Thyroid gland (tissue), 4 donors: ENCODE measurements around the gene AQR. TPM values are rescaled to one million over a fixed set of nuclear protein-coding genes. Genes with fewer than 3 reads are reported as not detected.

Experiments used
- DNase-seq, 2 donors: peaks; one replicate each; pipeline ENCODE4 v3.0.0-alpha.2; 2019
- H3K27ac ChIP-seq, 3 donors: fragments of 200-600 bp; sonication (generic); 1 replicate in 2 of 3; 2 replicates in 1 of 3; pipeline ENCODE4 v1.5.1; 2016 to 2019; ENCODE audit warnings: mild to moderate bottlenecking in 1 of 3, moderate library complexity in 1 of 3
- H3K27me3 ChIP-seq: fragments of 200-600 bp; sonication (generic); one replicate; pipeline ENCODE4 v1.5.1; 2019
- H3K36me3 ChIP-seq, 2 donors: fragments of 200-600 bp; sonication (generic); one replicate each; pipeline ENCODE4 v1.5.1; 2016 to 2019
- H3K4me1 ChIP-seq, 2 donors: fragments of 200-600 bp; sonication (generic); one replicate each; pipeline ENCODE4 v1.5.1; 2017 to 2019
- H3K4me3 ChIP-seq, 3 donors: fragments of 200-600 bp; sonication (generic); replicated peaks in 1 of 3; 1 replicate in 2 of 3; 2 replicates in 1 of 3; pipeline ENCODE4 v1.5.1; 2016; ENCODE audit warnings: mild to moderate bottlenecking in 1 of 3
- H3K9me3 ChIP-seq: fragments of 200-600 bp; sonication (generic); one replicate; pipeline ENCODE4 v1.5.1; 2017
- POLR2A ChIP-seq, 2 donors: fragments of 450-650 bp; IDR thresholded peaks; one replicate each; pipeline ENCODE4 v1.6.1; 2017; ENCODE audit warnings: antibody characterized with exemption in 2 of 2, mild to moderate bottlenecking in 2 of 2, moderate library complexity in 1 of 2
- WGBS, 2 donors: methylation state at CpG; one replicate each; pipeline ENCODE4 v1.1.5; 2017; 5-methylcytosine and 5-hydroxymethylcytosine counted together
- intact Hi-C: fragments of 100-400 bp; cut with DNase I; formaldehyde crosslinking; loops from one replicate; pipeline ENCODE4 v1.15.1; 2023
- total RNA-seq, 4 donors: library from RNA; depleted of rRNA; stranded (reverse); fragments of >200 nt; gene quantifications; one replicate each; pipeline ENCODE4 v1.2.3, GENCODE V29; 2016
- TF ChIP-seq, protein P1 (sequence below), 6 experiments: fragments of 200-600 bp in 3 of 6; fragments of 450-650 bp in 3 of 6; sonication (generic) in 3 of 6; IDR thresholded peaks; one replicate each; pipeline ENCODE4 v1.5.1; 2016 to 2019; ENCODE audit warnings: antibody characterized with exemption in 6 of 6, mild to moderate bottlenecking in 2 of 6, inconsistent platforms in 1 of 6, moderate library complexity in 1 of 6

The AQR gene
- total RNA-seq, 4 donors from 2014 or later: 27.9 to 40.3 (median 37.8) TPM

DNA sequence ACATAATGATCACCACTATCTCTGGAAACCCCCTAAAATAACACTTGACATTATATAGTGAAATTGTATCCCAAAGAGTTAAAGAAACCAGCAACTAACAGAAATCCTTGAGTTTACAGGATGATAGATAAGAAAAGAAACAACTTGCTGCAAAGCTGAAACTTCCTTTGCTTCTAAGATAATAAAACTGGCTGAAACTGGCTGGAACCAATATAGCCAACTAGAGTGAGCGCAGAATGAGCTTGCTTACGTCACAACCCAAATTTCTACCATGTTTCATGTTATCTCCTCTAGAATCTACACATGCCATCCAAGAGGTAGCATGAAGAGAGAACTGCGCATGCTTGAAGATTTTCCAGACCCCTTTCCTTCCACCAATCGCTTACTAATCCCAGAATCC is 90.4 kb downstream of the AQR start:
- Histone ChIP-seq H3K4me1 (no peaks in the 10 kb centered on the region), H3K4me3 (no peak overlapping the region), H3K9me3 (no peaks in the 10 kb centered on the region), H3K36me3 (peaks cover 20 to 29% of the 10 kb centered on the region in 2 donors), H3K27ac (no peak overlapping the region), H3K27me3 (no peaks in the 10 kb centered on the region)
- intact Hi-C loops: no loop called here
- DNase-seq: no peak
- TF ChIP-seq, protein P1, sequence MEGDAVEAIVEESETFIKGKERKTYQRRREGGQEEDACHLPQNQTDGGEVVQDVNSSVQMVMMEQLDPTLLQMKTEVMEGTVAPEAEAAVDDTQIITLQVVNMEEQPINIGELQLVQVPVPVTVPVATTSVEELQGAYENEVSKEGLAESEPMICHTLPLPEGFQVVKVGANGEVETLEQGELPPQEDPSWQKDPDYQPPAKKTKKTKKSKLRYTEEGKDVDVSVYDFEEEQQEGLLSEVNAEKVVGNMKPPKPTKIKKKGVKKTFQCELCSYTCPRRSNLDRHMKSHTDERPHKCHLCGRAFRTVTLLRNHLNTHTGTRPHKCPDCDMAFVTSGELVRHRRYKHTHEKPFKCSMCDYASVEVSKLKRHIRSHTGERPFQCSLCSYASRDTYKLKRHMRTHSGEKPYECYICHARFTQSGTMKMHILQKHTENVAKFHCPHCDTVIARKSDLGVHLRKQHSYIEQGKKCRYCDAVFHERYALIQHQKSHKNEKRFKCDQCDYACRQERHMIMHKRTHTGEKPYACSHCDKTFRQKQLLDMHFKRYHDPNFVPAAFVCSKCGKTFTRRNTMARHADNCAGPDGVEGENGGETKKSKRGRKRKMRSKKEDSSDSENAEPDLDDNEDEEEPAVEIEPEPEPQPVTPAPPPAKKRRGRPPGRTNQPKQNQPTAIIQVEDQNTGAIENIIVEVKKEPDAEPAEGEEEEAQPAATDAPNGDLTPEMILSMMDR (IDR thresholded peaks at IDR 0.05): no peak
- no peak for TF ChIP-seq POLR2A (IDR thresholded peaks at IDR 0.05)
- 83 to 94% methylated on average over 4 of the region's 4 CpGs for WGBS, 2 donors

DNA sequence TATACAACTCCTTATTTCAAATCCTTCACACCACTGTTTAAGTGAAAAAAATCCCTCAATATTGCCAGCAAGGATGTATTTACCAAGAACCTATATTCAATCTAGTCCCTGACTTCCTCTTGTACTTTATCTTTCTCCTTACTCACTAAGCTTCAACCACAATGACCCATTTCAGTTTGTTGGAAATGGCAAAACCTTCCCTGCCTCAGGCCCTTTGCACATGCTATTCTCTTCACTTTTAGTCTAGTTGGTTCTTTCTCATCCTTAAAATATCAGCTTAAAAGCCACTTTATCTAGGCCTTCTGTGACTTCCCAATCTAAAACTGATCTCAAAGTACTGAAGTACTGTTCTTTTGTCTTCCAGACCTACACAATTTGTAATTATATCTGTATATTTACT is 92.9 kb downstream of the AQR start:
- intact Hi-C loops: no loop called here
- peaks cover 11 to 15% of the 10 kb centered on the region in 2 donors for H3K36me3 ChIP-seq

DNA sequence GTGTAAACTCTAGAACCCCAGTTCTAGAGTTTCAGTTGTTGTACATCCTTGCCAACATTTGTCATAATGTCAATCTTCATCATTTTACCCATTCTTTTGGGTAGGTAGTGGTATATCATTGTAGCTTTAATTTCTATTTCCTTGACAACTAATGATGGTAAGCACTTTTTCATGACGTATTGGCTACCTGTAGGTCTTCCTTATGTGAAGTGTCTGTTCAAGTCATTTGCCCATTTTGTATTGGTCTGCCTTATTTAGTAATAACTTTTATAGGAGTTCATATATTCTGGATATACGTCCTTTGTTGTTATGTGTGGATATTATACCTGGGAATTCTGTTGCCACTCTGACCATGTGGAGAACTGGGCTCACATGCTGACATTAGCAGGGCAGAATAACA is 100.4 kb downstream of the AQR start:
- Histone ChIP-seq H3K4me3 (no peak overlapping the region), H3K27ac (no peak overlapping the region), H3K36me3 (peaks cover 4 to 9% of the 10 kb centered on the region in 2 donors), H3K4me1 (no peaks in the 10 kb centered on the region), H3K9me3 (no peaks in the 10 kb centered on the region), H3K27me3 (no peaks in the 10 kb centered on the region)
- intact Hi-C loops: no loop called here
- WGBS, 2 donors: 97 to 98% methylated on average over 2 of the region's 2 CpGs
- DNase-seq: no peak
- TF ChIP-seq, protein P1 (IDR thresholded peaks at IDR 0.05): no peak
- no peak for TF ChIP-seq POLR2A (IDR thresholded peaks at IDR 0.05)

More for the DNA sequence above, 92.9 kb downstream of the AQR start:
- TF ChIP-seq, protein P1 (IDR thresholded peaks at IDR 0.05): no peak
- TF ChIP-seq POLR2A (IDR thresholded peaks at IDR 0.05): no peak
- Histone ChIP-seq H3K4me1 (no peaks in the 10 kb centered on the region), H3K4me3 (no peak overlapping the region), H3K27me3 (no peaks in the 10 kb centered on the region), H3K9me3 (no peaks in the 10 kb centered on the region), H3K27ac (no peak overlapping the region)
- DNase-seq: no peak

DNA sequence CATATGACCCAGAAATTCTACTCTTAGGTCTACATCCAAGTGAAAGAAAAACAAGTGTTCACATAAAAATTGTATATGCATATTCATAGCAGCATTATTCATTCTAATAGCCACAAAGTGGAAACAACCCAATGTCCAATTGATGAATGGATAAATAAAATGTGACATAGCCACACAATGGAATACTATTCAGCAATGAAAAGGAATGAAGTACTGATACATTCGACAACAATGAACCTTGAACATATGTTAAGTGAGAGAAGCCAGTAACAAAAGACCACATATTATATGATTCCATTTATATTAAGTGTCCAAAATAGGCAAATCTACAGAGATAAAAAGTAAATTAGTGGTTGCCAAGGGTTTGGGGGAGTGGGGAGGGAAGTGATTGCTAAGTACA is 104.0 kb downstream of the AQR start:
- H3K4me3 ChIP-seq: no peak overlapping the region
- intact Hi-C loops: no loop called here
- no peak overlapping the region for H3K27ac ChIP-seq
- TF ChIP-seq, protein P1 (IDR thresholded peaks at IDR 0.05): no peak
- no peak for TF ChIP-seq POLR2A (IDR thresholded peaks at IDR 0.05)
- H3K4me1 ChIP-seq: no peaks in the 10 kb centered on the region
- peaks cover 8% of the 10 kb centered on the region in 2 donors for H3K36me3 ChIP-seq
- no peak for DNase-seq
- no peaks in the 10 kb centered on the region for H3K9me3 ChIP-seq
- H3K27me3 ChIP-seq: no peaks in the 10 kb centered on the region
- WGBS, 2 donors: 95 to 98% methylated on average over 1 of the region's 1 CpG

DNA sequence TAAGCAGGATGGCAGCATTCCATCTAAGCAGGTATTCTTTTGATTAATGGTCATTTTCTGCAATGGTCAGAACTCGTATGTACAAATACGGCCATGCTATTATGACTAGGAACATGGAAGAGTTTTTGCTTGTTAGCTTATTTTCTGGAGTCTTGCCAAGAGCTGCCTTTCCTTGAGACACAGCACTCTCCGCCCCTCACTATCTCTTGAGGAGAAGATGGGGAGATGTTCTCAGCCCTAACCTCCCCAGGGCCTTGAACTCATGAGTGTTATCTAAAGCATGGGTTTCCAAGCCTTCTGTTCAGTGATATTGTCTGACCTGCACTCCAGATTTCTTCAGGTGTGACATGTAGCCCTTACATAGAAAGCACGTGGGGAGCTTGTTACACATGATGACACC is 108.3 kb downstream of the AQR start:
- no peak for DNase-seq
- Histone ChIP-seq H3K4me3 (no peak overlapping the region), H3K9me3 (no peaks in the 10 kb centered on the region), H3K4me1 (no peaks in the 10 kb centered on the region), H3K27me3 (no peaks in the 10 kb centered on the region), H3K27ac (no peak overlapping the region), H3K36me3 (peaks cover 12 to 14% of the 10 kb centered on the region in 2 donors)
- intact Hi-C loops: no loop called here
- TF ChIP-seq POLR2A (IDR thresholded peaks at IDR 0.05): no peak
- TF ChIP-seq, protein P1 (IDR thresholded peaks at IDR 0.05): no peak
- 89 to 92% methylated on average over 4 of the region's 4 CpGs for WGBS, 2 donors
